ENCODE measurements around the gene NAA80.
A peak's percentile ranks its signal among the peaks of the same experiment; 100 is the strongest.

Gene NAA80

DNA sequence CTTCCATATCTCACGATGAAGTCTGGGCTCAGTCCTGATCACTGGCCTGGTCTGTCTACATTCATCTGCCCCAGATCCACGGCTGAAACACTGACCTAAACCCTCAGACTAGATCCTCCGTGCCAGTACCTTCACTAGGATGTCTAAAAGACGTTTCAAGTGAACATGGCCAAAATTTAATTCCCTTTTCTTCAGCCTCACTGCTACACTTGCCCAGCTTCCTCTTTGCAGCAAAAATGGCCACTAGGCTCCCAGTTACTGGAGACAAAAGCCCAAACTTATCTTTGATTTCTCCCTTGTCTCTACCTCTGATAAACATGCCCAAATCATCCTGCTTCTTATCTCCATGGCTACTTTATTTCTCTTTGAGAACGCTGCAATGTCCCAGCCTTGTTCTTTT lies 39.8 kb upstream of the NAA80 start:
- CTCF ChIA-PET = interaction anchor here (0.5 to 0.6 kb wide), 2 partner anchors 80 to 488 kb away, joined by 3 read pairs; no protein-coding TSS in a partner anchor
- no peak for DNase-seq (ENCODE audit: extremely low spot score)
- TF ChIP-seq LEF1 (IDR thresholded peaks at IDR 0.05; ENCODE audit: borderline replicate concordance) = no peak
- TF ChIP-seq ELF4 (IDR thresholded peaks at IDR 0.05) = no peak
- no peak for TF ChIP-seq FOXA1 (IDR thresholded peaks at IDR 0.05)
- TF ChIP-seq FOXK2 (IDR thresholded peaks at IDR 0.05) = no peak
- TF ChIP-seq, protein P1, sequence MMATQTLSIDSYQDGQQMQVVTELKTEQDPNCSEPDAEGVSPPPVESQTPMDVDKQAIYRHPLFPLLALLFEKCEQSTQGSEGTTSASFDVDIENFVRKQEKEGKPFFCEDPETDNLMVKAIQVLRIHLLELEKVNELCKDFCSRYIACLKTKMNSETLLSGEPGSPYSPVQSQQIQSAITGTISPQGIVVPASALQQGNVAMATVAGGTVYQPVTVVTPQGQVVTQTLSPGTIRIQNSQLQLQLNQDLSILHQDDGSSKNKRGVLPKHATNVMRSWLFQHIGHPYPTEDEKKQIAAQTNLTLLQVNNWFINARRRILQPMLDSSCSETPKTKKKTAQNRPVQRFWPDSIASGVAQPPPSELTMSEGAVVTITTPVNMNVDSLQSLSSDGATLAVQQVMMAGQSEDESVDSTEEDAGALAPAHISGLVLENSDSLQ (IDR thresholded peaks at IDR 0.05) = no peak
- TF ChIP-seq CTBP1 (IDR thresholded peaks at IDR 0.05; ENCODE audit: borderline replicate concordance) = no peak
- no peak for TF ChIP-seq ARNT (IDR thresholded peaks at IDR 0.05)
- no peak for TF ChIP-seq SUZ12 (IDR thresholded peaks at IDR 0.05)
- no peak for TF ChIP-seq HDGF (IDR thresholded peaks at IDR 0.05; ENCODE audit: borderline replicate concordance)
- TF ChIP-seq FOXM1 (IDR thresholded peaks at IDR 0.05; ENCODE audit: borderline replicate concordance) = no peak
- TF ChIP-seq L3MBTL2 (conservative IDR thresholded peaks at IDR 0.05) = no peak
- TF ChIP-seq ZNF384 (IDR thresholded peaks at IDR 0.05) = no peak
- POLR2A ChIA-PET = interaction anchor here (3.9 kb wide), 2 partner anchors 11 to 12 kb away, joined by 88 to 119 read pairs; partner anchors contain the start of genes CYB561D2, NPRL2 and TUSC2

DNA sequence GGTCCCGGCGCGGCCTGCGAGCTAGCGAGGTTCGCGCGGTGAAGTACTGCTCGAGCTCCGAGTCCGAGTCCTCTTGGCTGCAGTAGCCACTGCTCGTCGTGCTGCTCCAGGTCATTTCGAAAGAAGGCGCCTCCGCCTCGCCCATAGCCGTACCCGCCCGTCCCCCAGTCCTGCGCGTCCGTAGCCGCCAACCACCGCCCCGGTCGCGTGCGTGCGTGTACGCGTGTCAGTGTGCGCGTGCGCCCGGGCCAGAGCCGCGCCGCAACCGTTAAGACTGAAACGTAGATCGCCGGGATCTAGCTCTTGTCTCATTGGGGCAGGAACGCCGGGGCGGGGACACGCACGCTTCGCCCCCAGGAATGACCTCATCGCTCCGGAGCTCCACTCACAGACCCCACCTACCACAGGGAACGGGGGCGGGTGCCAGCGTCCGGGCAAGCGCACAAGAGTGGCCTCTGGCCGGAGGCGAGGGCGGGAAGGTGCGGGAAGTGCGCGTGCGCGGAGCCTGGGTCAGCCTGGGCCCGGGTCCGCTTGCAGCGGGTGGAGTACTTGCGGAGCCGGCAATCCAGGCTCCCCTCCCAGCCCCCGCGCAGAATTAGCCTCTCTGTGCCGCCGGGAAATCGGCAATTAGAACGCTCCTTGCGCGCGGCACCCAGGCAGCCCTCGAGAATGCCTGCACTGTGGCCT lies 38.1 kb upstream of the NAA80 start:
- peak; percentile 98 for DNase-seq (ENCODE audit: extremely low spot score)
- ChIA-PET POLR2A (interaction anchor here (0.6 to 3.9 kb wide), 57 partner anchors 9 to 275 kb away, joined by 3 to 119 read pairs (median 4); partner anchors contain the start of genes CISH, CYB561D2, GNAI2 and HEMK1), CTCF (interaction anchor here (0.6 to 1.6 kb wide), 10 partner anchors 9 to 392 kb away, joined by 3 to 10 read pairs (median 3); partner anchors contain the start of genes CYB561D2, NPRL2 and TUSC2)
- TF ChIP-seq CTBP1 (IDR thresholded peaks at IDR 0.05; ENCODE audit: borderline replicate concordance) (peak; percentile 38; the same call in 1 of the 2 replicates), NFRKB (IDR thresholded peaks at IDR 0.05) (no peak), L3MBTL2 (conservative IDR thresholded peaks at IDR 0.05) (peak; percentile 70)

DNA sequence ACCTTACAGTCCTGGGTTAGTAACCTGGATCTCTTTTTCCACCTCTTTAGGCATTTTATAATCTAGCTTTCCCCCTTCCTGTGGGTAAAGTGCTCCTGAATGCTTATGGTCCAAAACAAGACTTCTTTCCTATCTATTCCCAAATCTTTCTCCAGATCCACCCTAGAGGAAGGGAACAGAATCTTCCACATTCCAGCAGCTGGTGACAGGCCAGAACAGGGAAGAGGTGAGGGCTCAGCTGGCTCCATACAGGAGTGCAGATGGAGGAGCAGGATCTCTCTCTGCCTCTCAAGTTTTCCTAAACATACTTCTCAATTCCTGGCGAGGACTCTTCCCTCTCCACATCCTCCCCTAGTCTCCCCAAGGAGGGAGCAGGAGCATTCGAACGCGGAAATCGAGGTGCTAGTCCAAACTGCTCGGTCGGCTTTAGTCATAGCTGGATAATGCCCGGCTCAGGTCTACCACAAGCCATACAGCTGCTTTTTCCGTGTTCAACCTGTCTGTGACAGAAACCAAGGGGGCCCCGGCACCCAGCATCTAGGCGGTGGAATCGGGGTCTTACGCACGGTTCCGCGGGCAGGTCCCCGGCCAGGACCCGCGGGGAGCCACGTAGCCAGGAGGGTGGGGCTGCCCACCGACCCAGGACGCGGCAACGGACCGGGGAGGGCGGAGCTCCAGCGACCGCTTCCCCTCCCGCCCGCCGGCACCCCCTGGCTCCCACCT lies 37.4 kb upstream of the NAA80 start:
- CTCF ChIA-PET = interaction anchor here (0.6 to 1.6 kb wide), 9 partner anchors 8 to 391 kb away, joined by 3 to 10 read pairs (median 3); partner anchors contain the start of genes CYB561D2, NPRL2 and TUSC2
- POLR2A ChIA-PET = interaction anchor here (0.6 to 3.9 kb wide), 54 partner anchors 8 to 276 kb away, joined by 3 to 119 read pairs (median 4); partner anchors contain the start of genes CISH, CYB561D2, GNAI2 and HEMK1
- no peak for DNase-seq (ENCODE audit: extremely low spot score)
- TF ChIP-seq SUZ12 (IDR thresholded peaks at IDR 0.05) (no peak), HDGF (IDR thresholded peaks at IDR 0.05; ENCODE audit: borderline replicate concordance) (no peak), L3MBTL2 (conservative IDR thresholded peaks at IDR 0.05) (no peak), ELF4 (IDR thresholded peaks at IDR 0.05) (no peak), FOXK2 (IDR thresholded peaks at IDR 0.05) (no peak), FOXM1 (IDR thresholded peaks at IDR 0.05; ENCODE audit: borderline replicate concordance) (no peak), TARDBP (IDR thresholded peaks at IDR 0.05) (no peak), ZNF384 (IDR thresholded peaks at IDR 0.05) (no peak), LEF1 (IDR thresholded peaks at IDR 0.05; ENCODE audit: borderline replicate concordance) (no peak), ARNT (IDR thresholded peaks at IDR 0.05) (no peak), FOXA1 (IDR thresholded peaks at IDR 0.05) (no peak)
- TF ChIP-seq, protein P1 (IDR thresholded peaks at IDR 0.05) = no peak

DNA sequence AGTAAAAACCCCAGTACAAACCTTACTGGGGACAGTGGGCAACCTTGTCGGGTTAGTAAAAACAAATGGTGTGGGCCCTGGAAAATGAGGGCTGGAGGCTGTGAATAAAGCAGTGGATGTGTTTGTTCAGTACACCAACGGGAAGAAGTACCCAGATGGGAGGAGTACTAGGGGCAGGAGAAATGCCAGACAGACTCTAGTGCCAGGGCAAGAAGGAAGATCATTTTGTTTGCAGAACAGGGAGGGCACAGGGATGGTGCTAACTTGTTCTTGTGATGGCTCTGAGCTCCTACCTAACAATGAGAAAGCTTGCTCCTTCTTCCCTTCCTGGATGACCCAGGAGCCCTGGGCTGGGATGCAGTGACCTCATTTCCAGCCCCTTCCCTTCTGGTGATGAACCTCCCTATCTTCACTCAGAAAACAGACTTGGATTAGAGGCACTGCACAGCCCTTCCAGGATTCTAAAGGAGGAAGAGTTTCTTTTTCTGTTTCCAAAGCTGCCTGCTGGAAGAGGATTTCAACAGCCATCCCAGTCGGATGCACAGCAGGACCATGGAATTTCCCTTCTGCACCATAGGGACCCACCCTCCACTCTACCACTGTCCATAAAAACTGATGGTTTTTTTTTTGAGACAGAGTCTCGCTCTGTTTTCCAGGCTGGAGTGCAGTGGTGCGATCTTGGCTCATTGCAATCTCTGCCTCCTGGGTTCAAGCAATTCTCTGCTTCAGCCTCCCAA lies 35.3 kb upstream of the NAA80 start:
- no peak for DNase-seq (ENCODE audit: extremely low spot score)
- TF ChIP-seq FOXK2 (IDR thresholded peaks at IDR 0.05) (no peak), LEF1 (IDR thresholded peaks at IDR 0.05; ENCODE audit: borderline replicate concordance) (no peak), FOXM1 (IDR thresholded peaks at IDR 0.05; ENCODE audit: borderline replicate concordance) (no peak), FOXA1 (IDR thresholded peaks at IDR 0.05) (no peak), BHLHE40 (IDR thresholded peaks at IDR 0.05; ENCODE audit: borderline replicate concordance) (no peak), ELF4 (IDR thresholded peaks at IDR 0.05) (no peak), SUZ12 (IDR thresholded peaks at IDR 0.05) (no peak), ZNF384 (IDR thresholded peaks at IDR 0.05) (no peak), CTBP1 (IDR thresholded peaks at IDR 0.05; ENCODE audit: borderline replicate concordance) (no peak), SP1 (IDR thresholded peaks at IDR 0.05) (no peak), ARNT (IDR thresholded peaks at IDR 0.05) (no peak), HDGF (IDR thresholded peaks at IDR 0.05; ENCODE audit: borderline replicate concordance) (no peak), TARDBP (IDR thresholded peaks at IDR 0.05) (no peak)
- ChIA-PET POLR2A (interaction anchor here (1.1 kb wide), 1 partner anchor 16 kb away, joined by 3 read pairs; the partner anchor contains the start of genes CYB561D2 and NPRL2), CTCF (interaction anchor here (0.6 kb wide), 1 partner anchor 60 kb away, joined by 3 read pairs; no protein-coding TSS in a partner anchor)

DNA sequence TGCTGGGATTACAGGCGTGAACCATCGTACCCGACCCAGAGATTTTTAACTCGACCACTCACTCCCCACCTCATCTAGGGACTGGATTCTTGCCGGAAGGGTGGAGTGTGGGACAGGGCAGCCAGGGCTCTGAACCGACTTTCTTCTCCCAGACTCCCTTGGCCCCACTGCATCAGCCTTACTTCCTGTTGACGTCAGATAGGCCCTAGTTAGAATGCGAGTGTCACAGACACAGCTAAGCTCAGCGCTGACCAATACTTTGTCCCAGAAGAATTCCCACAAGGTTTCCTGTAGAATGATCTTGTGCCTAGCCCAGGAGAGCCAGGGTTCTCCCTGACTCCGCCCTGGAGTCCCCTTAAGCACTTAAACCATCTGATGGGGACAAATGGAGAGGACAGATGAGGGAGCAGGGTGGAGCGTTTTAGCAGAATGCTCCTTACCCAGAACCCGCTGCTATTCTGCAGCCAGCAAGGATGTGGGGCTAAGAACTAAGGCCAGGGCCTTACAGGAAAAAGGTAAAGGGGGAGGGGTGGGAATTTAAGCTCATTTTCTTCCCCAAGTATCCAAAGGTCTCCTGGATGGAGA lies 34.6 kb upstream of the NAA80 start:
- POLR2A ChIA-PET = no interaction called here
- CTCF ChIA-PET = no interaction called here
- TF ChIP-seq FOXA1 (IDR thresholded peaks at IDR 0.05) (no peak), BHLHE40 (IDR thresholded peaks at IDR 0.05; ENCODE audit: borderline replicate concordance) (no peak), SP1 (IDR thresholded peaks at IDR 0.05) (no peak), ARNT (IDR thresholded peaks at IDR 0.05) (no peak), SUZ12 (IDR thresholded peaks at IDR 0.05) (no peak), NFRKB (IDR thresholded peaks at IDR 0.05) (no peak), HDGF (IDR thresholded peaks at IDR 0.05; ENCODE audit: borderline replicate concordance) (no peak), ELF4 (IDR thresholded peaks at IDR 0.05) (no peak), FOXM1 (IDR thresholded peaks at IDR 0.05; ENCODE audit: borderline replicate concordance) (no peak), CTBP1 (IDR thresholded peaks at IDR 0.05; ENCODE audit: borderline replicate concordance) (no peak), FOXK2 (IDR thresholded peaks at IDR 0.05) (no peak)
- TF ChIP-seq, protein P1 (IDR thresholded peaks at IDR 0.05) = no peak

More for the DNA sequence above, 34.6 kb upstream of the NAA80 start:
- no peak for DNase-seq (ENCODE audit: extremely low spot score)
